ENCODE measurements around the gene ANO9. TPM values are rescaled to one million over a fixed set of nuclear protein-coding genes. Genes with fewer than 3 reads are reported as not detected.
"Not testable (repeated sequence)": the region's sequence is repeated elsewhere in the genome, so short reads cannot be mapped to it uniquely, and the experiment has no call there.

The ANO9 gene
- total RNA-seq, 1 donor from 2014 or later = 0.07 TPM

DNA sequence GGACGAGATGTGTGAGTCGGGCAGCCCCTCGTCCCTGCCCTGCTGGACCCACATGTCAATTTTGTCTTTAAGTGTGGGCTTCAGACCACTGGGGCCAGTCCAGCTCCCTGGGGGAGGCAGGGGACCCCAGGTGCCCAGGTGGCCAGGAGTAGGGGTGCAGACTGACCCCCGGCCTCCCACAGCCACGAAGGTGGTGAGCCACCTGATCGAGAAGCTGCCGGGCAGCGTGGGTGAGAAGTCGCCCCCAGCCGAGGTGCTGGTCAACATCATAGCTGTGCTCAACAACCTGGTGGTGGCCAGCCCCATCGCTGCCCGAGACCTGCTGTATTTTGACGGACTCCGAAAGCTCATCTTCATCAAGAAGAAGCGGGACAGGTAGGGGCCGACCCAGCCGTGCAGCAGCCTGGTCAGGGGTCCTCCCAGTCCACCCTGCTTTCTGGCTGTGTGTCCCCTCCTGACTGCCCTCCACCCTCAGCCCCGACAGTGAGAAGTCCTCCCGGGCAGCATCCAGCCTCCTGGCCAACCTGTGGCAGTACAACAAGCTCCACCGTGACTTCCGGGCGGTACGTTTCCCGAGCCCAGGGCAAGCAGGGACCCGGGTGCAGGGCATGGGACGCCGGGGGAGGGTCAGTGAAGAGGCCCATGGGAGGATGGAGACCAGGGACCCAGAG, 37.9 kb downstream of the ANO9 start:
- DNase-seq (ENCODE audit: low read depth, low spot score) = no peak

GRCh38 chr11:403021-403760, 38.6 kb downstream of the ANO9 start:
- no peak for DNase-seq (ENCODE audit: low read depth, low spot score)

DNA sequence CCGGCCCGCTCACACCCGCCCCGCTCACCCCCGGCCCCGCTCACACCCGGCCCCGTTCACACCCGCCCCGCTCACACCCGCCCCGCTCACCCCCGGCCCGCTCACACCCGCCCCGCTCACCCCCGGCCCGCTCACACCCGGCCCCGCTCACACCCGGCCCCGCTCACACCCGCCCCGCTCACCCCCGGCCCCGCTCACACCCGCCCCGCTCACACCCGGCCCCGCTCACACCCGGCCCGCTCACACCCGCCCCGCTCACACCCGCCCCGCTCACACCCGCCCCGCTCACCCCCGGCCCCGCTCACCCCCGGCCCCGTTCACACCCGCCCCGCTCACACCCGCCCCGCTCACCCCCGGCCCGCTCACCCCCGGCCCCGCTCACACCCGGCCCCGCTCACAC, 40.6 kb downstream of the ANO9 start:
- not testable (repeated sequence) for DNase-seq (ENCODE audit: low read depth, low spot score)

DNA sequence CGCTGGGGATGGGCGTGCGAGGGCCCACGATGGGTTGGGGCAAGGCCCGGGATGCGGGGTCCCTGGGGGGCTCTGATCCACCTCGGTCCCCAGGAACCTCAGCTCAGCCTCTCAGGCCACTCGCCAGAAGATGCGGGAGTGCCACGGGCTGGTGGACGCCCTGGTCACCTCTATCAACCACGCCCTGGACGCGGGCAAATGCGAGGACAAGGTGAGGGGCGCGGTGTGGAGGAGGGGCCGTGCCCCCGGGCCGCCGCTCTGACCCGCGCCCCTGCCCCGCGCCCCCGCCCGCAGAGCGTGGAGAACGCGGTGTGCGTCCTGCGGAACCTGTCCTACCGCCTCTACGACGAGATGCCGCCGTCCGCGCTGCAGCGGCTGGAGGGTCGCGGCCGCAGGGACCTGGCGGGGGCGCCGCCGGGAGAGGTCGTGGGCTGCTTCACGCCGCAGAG, 41.5 kb downstream of the ANO9 start:
- no peak for DNase-seq (ENCODE audit: low read depth, low spot score)

GRCh38 chr11:399731-400211, 42.0 kb downstream of the ANO9 start:
- DNase-seq (ENCODE audit: low read depth, low spot score) = no peak

- no peak for DNase-seq (ENCODE audit: low read depth, low spot score)
Measured at GRCh38 chr11:398826-399225, 43.0 kb downstream of the ANO9 start.

- DNase-seq (ENCODE audit: low read depth, low spot score) = no peak
Measured at GRCh38 chr11:396948-397548, 44.8 kb downstream of the ANO9 start.

- no peak for DNase-seq (ENCODE audit: low read depth, low spot score)
Measured at GRCh38 chr11:396511-396947, 45.3 kb downstream of the ANO9 start.

DNA sequence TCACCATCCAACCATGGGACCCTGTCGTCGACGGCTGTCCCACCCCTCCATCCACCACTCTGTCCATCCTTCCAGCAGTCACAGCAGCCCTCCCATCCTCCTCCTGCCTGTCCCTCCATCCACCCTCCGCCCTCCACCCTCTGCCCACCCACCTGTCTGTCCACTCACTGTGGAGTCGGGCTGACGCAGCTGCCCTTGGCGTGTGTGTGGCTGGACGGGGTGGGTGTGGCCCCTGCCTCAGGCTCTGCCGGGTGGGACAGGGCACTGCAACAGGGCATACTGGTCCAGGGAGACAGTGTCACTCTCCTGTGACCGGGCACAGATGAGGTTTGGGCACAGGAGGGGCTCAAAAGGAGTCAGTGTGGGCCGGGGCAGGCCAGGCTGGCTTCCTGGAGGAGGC, 45.9 kb downstream of the ANO9 start:
- no peak for DNase-seq (ENCODE audit: low read depth, low spot score)

DNA sequence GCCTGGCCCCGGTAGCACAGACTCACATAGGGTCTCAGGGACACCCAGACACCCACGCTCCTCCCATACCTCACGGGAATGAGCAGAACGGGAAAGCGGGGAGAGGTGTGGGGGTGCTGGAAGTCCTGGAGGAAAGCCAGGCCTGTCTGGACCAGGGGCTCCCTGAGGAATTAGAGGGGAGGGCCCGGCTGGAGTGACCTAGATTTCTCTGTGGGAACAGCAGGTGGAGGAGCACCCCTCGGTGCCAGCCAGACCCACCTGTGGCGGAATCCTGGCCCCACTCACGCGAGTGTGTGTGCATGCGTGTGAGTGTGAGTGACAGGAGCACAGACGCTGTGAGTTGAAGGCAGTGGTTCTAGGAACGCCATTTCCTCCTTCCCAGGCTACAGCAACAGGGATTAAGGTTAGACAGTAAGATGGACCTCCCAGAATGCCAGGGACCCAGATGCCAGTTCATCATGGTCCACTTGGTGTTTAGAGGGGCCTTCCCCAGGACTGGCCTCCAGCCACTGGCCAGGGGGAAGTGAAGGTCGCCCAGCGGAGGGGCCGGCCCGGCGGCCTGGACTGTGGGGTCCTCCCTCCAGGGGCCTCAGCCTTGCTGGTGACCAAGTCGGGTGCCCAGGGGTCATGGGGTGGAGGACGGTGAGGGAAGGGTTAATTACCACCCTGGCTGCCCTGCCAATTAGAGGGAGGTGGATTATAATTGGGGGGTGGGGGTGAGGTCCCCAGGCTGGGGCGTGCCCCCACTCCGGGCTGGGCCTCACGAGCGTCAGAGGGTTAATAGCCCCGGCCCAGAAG, 46.8 kb downstream of the ANO9 start:
- DNase-seq (ENCODE audit: low read depth, low spot score) = no peak

DNA sequence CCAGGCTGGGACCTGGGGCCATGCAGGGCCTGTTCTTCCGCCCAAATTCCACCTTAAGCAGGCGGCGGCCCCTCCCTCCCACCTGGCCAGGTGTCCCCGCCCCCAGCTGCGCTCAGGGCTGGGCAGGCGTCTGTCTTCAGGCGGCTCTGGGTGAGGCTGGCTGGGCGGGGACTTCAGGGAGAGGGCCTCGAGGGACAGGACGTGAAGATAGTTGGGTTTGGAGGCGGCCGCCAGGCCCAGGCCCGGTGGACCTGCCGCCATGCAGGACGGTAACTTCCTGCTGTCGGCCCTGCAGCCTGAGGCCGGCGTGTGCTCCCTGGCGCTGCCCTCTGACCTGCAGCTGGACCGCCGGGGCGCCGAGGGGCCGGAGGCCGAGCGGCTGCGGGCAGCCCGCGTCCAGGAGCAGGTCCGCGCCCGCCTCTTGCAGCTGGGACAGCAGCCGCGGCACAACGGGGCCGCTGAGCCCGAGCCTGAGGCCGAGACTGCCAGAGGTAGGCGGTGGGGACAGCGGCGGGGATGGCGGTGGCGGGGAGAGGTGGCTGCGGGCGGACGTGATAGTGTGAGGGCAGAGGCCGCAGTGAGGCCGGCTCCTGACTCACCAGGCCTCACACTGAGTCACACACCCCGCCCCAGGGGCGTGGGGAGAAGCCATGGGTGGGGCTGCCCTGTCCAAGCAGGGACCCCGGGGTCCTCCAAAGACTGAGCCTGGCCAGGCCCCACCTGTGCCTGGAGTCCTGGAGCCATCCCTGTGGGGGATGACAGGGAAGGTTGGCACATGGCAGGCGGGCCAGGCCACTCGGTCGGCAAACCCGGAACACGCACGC, 47.6 kb downstream of the ANO9 start, which contains the start of gene PKP3:
Gene PKP3, plus strand, starts transcription at position 176 of the 824 bp plus-strand sequence. Its CDS starts 84 bp downstream, at position 260.
- no peak for DNase-seq (ENCODE audit: low read depth, low spot score)

DNA sequence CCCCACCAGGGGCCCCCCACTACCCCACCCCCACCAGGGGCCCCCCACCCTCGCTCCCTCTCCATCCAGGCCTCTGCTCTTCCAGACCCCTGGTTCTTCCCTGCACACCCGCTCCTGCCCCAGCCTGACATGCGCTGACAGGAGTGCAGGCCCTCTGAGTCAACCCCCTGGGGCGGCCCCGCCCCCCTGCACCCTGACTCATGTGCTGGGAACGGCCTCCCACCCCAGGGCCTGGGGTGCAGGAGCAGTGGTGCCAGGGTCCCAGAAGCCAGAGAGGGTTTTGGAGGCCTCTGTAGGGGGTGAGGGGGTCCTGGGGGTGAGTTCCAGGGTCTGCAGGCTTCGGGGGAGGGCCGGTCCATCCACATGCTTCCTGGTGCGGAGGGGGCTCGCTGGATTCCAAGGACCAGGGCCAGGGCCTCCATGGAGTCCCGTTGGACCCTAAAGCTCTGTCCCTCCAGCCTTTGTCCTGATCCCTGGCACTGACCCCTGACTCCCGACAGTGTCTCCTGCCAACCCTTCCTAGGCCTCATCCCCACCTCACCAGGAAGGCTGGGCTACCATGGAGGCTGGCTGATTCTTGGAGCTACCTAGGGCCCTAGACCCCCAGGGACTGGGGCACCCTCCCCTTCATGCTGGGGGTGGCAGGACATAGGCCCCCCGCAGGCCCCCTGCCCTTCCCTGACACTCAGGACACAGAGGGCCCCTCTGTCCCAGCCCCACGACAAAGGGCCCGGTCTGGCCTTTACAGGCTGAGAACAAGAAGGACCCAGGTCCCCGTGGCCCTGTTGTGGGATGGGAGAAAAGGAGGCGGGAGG, 48.4 kb downstream of the ANO9 start:
- DNase-seq (ENCODE audit: low read depth, low spot score) = no peak

DNA sequence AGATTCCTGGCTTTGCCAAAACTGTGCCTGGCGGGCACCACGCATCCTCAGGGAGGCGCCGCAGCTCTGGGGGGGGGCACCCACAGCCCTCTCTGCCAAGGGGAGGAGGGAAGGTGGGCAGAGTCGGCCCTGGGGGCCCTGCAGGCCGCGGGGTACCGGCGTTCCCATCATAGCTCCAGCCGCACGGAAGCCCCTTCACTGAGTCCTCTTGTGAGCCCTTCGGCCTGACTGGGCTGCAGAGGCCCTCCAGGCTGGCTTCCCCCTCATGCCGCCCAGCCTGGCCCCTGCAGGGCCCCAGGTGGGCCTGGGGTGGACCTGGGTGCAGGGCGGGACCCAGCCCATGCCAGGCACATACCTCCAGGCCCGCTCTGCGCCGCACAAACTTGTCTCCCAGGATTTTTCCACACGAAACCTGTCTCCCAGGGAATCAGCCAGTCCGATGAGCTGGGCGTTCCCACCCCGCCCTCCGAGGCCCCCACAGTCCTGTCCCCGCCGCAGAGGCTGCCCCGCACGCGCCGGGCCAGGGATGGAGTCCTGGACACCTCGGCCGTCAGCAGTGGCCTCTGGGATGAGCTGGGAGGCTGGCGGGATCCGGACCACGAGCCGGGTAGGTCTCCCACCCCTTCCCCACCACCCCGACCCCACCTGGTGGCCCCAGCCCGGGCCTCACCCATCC, 49.6 kb downstream of the ANO9 start:
- no peak for DNase-seq (ENCODE audit: low read depth, low spot score)

- no peak for DNase-seq (ENCODE audit: low read depth, low spot score)
Measured at GRCh38 chr11:391117-392017, 50.4 kb downstream of the ANO9 start.

DNA sequence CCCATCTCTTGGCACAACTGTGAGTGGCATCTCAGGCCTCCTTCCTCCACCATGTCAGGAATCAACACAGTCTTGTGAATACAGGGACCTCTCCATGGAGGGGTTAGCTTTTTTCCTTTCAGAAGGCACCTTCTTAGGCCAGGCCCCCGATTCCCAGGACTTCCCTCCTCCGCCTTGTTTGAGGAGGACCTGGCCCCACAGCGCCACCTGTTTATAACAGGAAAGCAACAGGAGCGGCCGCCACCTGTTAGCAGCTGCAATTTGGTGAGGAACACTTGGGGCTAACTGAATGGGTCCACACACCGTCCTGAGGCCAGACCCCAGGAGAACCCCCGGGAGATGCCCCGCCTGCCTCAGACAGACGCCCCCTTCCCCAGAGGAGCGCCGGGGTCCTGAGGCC, 51.6 kb downstream of the ANO9 start:
- no peak for DNase-seq (ENCODE audit: low read depth, low spot score)

DNA sequence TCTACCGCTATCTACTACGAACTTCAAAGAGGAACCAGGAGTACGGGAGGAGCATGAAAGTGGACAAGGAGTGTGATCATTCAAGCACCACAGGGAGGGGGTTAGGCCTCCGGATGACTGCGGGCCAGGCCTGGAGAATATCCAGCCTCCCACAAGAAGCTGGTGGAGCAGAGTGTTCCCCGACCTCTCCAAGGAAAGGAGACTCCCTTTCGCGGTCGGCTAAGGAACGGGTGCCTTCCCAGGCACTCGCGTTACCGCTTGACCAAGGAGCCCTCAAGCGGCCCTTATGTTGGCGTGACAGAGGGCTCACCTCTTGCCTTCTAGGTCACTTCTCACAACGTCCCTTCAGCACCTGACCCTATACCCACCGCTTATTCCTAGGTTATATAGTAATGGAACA, 52.4 kb downstream of the ANO9 start:
- DNase-seq (ENCODE audit: low read depth, low spot score) = not testable (repeated sequence)

GRCh38 chr11:387193-387793, 54.5 kb downstream of the ANO9 start:
- no peak for DNase-seq (ENCODE audit: low read depth, low spot score)

DNA sequence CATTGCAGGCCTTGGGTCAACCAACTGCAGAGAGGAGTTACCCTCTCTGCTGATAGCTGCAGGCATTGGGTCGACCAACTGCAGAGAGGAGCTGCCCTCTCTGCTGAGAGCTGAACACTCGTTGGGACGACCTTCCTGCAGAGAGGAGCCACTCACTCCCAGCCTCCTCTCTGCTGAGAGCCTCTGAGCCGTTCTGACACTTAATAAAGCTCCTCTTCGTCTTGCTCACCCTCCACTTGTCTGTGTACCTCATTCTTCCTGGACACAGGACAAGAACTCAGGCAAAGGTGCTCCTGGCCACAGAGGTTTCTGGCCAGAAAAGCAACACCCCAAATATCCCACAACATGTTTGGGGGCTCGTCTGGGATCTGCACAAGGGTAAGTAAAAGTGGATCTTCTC, 55.3 kb downstream of the ANO9 start:
- no peak for DNase-seq (ENCODE audit: low read depth, low spot score)
